Embryonic facial prominence (tissue), 1 donor: Measurements from ENCODE around the gene RPL12.

Experiments used
- DNase-seq: peaks from one replicate; pipeline ENCODE4 v3.0.0-alpha.2; 2016; ENCODE audit errors: extremely low spot score

RPL12 gene

DNA sequence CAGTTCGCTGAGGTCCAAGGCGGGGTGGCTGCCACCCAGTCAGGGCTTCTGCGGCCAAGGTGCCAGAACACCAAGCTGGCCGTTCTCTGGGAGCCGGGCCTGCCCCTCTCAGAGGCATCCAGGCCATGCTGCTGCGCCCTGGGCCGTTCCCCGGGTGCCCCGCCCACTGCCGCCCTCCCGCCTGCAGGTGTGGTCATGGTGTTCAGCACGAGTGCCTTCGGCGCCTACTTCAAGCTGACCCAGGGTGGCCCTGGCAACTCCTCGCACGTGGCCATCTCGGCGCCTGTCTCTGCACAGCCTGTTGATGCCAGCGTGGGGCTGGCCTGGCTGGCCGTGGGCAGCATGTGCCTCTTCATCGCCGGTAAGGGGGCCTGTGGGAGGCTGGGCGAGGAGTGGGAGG is 46.6 kb downstream of the RPL12 start:
- no peak for DNase-seq

DNA sequence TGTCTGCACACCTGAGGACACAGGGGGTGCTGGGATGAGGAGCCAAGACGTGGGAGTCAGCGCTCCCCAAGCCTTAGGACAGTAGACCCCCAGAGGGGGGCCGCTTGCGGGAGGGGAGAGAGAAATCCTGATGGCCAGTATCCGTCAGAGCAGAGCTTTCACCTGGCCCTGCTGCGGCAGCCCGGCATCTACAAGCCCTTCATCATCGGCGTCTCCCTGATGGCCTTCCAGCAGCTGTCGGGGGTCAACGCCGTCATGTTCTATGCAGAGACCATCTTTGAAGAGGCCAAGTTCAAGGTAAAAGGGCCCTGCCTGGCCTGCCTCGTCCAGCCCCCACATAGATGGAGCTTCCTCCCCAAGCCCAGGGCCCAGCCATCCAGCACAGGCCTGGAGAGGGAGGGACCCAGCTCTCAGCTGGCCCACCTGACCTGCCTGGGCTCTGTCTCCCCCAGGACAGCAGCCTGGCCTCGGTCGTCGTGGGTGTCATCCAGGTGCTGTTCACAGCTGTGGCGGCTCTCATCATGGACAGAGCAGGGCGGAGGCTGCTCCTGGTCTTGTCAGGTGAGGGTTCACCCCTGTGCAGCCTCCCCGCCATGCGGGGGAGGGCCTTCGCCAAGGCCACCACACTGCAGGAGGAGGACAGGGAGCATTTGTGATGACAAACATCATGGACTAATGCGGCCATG is 47.6 kb downstream of the RPL12 start:
- DNase-seq: no peak

DNA sequence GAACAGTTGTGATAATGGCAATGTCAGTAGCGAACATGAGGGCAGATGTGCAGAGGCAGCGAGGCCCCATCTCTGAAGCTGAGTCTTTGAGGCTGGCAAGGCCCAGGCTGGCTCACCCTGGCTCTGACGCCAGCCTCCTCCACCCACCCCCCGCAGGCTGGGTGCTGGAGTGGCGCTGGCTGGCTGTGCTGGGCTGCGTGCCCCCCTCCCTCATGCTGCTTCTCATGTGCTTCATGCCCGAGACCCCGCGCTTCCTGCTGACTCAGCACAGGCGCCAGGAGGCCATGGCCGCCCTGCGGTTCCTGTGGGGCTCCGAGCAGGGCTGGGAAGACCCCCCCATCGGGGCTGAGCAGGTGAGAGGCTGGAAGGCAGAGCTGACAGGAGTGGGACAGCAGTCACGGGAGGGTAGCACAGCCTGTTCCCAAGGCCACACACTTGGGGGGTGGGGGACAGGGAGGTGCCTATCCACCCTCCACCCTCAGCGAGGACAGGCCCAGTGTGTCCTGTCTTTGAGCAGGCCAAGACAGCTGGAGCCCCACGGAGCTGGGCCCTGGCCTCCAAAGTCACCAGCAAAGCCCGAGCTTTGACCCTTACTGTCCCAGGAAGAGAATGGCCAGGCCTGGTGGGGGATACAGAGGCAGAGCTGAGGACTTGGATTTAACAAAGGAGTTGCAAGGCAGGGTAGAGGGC is 48.7 kb downstream of the RPL12 start:
- DNase-seq: no peak

DNA sequence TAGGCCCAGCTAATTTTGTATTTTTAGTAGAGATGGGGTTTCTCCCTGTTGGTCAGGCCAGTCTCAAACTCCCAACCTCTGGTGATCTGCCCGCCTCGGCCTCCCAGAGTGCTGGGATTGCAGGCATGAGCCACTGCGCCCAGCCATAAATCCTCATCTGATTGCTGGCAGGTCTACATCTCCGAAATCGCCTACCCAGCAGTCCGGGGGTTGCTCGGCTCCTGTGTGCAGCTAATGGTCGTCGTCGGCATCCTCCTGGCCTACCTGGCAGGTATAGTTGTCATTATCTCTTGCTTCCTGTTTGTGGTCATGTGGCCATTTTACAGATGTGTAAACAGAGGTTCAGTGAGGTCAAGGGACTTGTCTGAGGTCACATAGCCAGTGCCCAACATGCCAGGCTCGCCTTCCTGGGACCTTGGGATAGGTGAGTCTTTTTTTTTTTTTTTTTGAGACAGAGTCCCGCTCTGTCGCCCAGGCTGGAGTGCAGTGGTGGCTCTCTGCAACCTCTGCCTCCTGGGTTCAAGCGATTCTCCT is 51.4 kb downstream of the RPL12 start:
- no peak for DNase-seq

DNA sequence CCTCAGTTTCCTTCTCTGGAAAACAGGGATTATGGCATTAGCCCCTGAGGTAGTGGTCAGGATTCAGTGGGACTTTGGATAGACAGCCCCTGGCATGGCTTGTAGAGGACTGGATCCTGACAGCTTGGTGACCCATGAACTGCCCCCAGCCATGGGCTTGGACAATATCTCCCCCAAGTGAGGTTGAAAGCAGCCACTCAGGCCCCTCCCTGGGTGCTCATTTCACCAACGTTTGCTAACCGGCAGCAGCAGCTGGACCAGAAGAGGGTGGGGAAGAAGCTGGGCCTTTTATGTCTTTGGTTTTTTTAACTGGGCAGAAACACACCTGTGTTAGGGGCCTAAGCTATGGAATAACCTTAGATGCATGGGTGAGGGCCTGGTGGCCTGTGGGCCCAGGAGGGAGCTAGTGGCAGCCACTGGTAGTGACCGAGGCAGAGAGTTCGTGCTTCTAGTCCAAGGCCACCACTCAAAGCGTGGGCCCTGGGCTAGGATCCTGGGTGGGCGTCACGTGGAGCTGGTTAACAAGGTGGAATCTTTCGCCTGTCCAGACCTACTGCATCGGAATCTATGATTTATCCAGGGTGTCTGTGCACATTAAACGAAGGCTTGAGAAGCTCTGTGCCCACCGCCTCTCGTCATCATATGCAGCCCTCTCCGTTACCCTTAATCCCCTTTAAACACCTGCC is 52.3 kb downstream of the RPL12 start:
- DNase-seq: no peak

DNA sequence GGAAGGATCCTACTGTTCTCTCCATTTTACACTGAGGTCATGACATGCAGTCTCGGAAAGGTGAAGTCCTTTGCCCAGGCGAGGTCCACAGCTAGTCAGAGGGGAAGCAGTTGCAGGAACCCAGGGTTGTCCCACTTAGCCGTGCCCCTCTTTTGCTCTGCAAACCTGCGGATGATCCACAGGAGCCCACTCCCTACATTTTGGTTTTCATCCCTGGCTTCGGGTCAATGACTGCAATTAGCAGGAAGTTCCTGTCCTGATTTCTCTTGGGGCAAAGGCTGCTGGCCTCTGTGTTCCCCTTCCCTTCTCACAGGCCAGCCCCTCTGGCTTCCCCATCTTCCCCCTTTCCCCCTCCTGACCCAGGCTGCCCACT is 52.9 kb downstream of the RPL12 start:
- DNase-seq: no peak
